GM12865 (cell line): Measurements from ENCODE around the gene CD36.
"Not testable (repeated sequence)": the region's sequence is repeated elsewhere in the genome, so short reads cannot be mapped to it uniquely, and the experiment has no call there.

Experiments used
- DNase-seq: peaks from one replicate; pipeline ENCODE4 v3.0.0; 2010; ENCODE audit warnings: low read depth
- H3K4me3 ChIP-seq: 2 replicates; pipeline ENCODE4 v1.5.1; 2011; ENCODE audit warnings: mild to moderate bottlenecking, low read depth, low read length, control low read depth
- CTCF ChIP-seq: IDR thresholded peaks from 2 replicates; pipeline ENCODE4 v1.5.1; 2011; ENCODE audit warnings: low read length, control low read depth, low read depth, inconsistent platforms; ENCODE audit not compliant: insufficient read depth; ENCODE audit errors: missing control alignments

CD36 gene

GRCh38 chr7:80662252-80662651 is 23.8 kb downstream of the CD36 start:
- no peak overlapping the region for H3K4me3 ChIP-seq
- DNase-seq: no peak
- no peak for TF ChIP-seq CTCF

GRCh38 chr7:80665526-80665925 is 27.1 kb downstream of the CD36 start:
- no peak overlapping the region for H3K4me3 ChIP-seq
- DNase-seq: no peak
- no peak for TF ChIP-seq CTCF

GRCh38 chr7:80666376-80666775 is 27.9 kb downstream of the CD36 start:
- H3K4me3 ChIP-seq: no peak overlapping the region
- no peak for DNase-seq
- no peak for TF ChIP-seq CTCF

- not testable (repeated sequence) for H3K4me3 ChIP-seq, DNase-seq
Measured at GRCh38 chr7:80669367-80669766, 30.9 kb downstream of the CD36 start.

GRCh38 chr7:80671744-80672143 is 33.3 kb downstream of the CD36 start:
- TF ChIP-seq CTCF: no peak
- no peak for DNase-seq
- H3K4me3 ChIP-seq: no peak overlapping the region

GRCh38 chr7:80675090-80675489 is 36.6 kb downstream of the CD36 start:
- DNase-seq: no peak
- TF ChIP-seq CTCF: no peak
- no peak overlapping the region for H3K4me3 ChIP-seq

- H3K4me3 ChIP-seq: no peak overlapping the region
- no peak for DNase-seq
- no peak for TF ChIP-seq CTCF
Measured at GRCh38 chr7:80676404-80676803, 38.0 kb downstream of the CD36 start.

- TF ChIP-seq CTCF: no peak
- no peak for DNase-seq
- no peak overlapping the region for H3K4me3 ChIP-seq
Measured at GRCh38 chr7:80677629-80678028, 39.2 kb downstream of the CD36 start.
